Progenitor cell of endocrine pancreas (in vitro differentiated cells): ENCODE results near the gene GAR1. TPM values are rescaled to one million over a fixed set of nuclear protein-coding genes. Genes with fewer than 3 reads are reported as not detected.

Experiments used
- DNase-seq: peaks from one replicate; pipeline ENCODE4 v3.0.0; 2021; ENCODE audit warnings: low spot score; ENCODE audit not compliant: unreplicated experiment
- H3K27ac Mint-ChIP-seq: 2 replicates; pipeline ENCODE4 v1.8.0; 2021; ENCODE audit warnings: mild to moderate bottlenecking, moderate library complexity, mixed read lengths
- H3K27me3 Mint-ChIP-seq: 2 replicates; pipeline ENCODE4 v1.8.0; 2021; ENCODE audit warnings: mixed read lengths
- H3K36me3 Mint-ChIP-seq: 2 replicates; pipeline ENCODE4 v1.8.0; 2022; ENCODE audit warnings: mixed read lengths; ENCODE audit not compliant: insufficient read depth
- H3K4me1 Mint-ChIP-seq: 2 replicates; pipeline ENCODE4 v1.8.0; 2021; ENCODE audit warnings: low read depth, mixed read lengths
- H3K4me3 Mint-ChIP-seq: 2 replicates; pipeline ENCODE4 v1.8.0; 2021; ENCODE audit warnings: low read depth, mild to moderate bottlenecking, moderate library complexity, mixed read lengths
- H3K9me3 Mint-ChIP-seq: 2 replicates; pipeline ENCODE4 v1.8.0; 2021; ENCODE audit warnings: low read depth, mixed read lengths
- total RNA-seq: library from RNA; stranded (reverse); gene quantifications from 2 replicates; pipeline ENCODE4 v1.2.1, GENCODE V29; 2021
- TF ChIP-seq, protein P1 (sequence below): fragments of 200-600 bp; sonication (generic); IDR thresholded peaks from one replicate; pipeline ENCODE4 v1.5.0; 2021; ENCODE audit warnings: antibody characterized with exemption, mild to moderate bottlenecking; ENCODE audit not compliant: unreplicated experiment

The GAR1 gene
- total RNA-seq, 1 donor from 2014 or later, result 25.7 TPM

DNA sequence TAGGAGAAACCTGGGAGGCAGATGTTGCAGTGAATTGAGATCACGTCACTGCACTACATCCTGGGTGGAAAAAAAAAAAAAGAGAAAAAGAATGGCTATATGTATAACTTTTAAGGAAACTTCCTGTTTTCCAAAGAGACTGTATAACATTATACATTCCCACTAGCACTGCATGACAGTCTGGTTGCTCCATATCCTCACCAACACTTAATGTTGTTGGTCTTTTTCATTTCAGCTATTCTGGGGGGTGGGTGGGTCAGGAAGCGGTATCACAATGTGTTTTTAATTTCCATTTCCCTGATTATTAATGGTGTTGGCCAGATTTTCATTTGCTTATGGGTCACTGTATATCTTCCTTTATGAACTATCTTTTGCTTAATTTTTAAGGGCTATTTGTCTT is 45.7 kb downstream of the GAR1 start:
- H3K27me3 Mint-ChIP-seq, result no peaks in the 10 kb centered on the region
- TF ChIP-seq, protein P1, sequence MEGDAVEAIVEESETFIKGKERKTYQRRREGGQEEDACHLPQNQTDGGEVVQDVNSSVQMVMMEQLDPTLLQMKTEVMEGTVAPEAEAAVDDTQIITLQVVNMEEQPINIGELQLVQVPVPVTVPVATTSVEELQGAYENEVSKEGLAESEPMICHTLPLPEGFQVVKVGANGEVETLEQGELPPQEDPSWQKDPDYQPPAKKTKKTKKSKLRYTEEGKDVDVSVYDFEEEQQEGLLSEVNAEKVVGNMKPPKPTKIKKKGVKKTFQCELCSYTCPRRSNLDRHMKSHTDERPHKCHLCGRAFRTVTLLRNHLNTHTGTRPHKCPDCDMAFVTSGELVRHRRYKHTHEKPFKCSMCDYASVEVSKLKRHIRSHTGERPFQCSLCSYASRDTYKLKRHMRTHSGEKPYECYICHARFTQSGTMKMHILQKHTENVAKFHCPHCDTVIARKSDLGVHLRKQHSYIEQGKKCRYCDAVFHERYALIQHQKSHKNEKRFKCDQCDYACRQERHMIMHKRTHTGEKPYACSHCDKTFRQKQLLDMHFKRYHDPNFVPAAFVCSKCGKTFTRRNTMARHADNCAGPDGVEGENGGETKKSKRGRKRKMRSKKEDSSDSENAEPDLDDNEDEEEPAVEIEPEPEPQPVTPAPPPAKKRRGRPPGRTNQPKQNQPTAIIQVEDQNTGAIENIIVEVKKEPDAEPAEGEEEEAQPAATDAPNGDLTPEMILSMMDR, result no peak
- peaks cover 21% of the 10 kb centered on the region for H3K9me3 Mint-ChIP-seq
- no peak for DNase-seq
- H3K4me3 Mint-ChIP-seq, result no peak overlapping the region
- H3K36me3 Mint-ChIP-seq, result no peaks in the 10 kb centered on the region
- no peak overlapping the region for H3K27ac Mint-ChIP-seq
- H3K4me1 Mint-ChIP-seq, result no peaks in the 10 kb centered on the region

DNA sequence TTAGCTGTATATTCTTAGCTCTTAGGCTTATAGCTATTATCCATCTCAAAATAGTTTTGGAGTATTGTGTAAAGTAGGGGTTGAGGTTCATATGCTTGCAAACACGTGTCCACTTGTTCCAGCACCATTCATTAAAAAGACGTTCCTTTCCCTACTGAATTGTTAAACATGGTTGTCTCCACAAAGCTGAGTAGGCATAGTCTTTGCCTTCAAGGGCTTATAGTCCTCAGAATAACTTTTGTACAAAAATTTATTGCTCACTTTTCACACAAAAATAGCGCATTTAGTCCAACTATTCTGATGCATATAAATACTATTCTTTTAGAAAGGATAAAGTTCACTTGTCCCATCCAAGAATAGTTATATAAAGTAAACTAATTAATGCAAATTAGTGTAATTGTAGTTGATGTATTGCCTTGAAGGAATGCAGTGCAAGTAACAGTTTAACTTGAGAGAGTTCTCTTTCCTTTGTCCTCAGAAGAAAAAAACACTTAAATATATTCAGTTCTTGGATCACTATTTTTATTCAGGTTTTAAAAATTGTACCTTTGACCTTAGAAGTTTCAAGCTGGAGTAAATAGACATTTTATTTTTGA is 46.5 kb downstream of the GAR1 start:
- no peak for DNase-seq
- no peaks in the 10 kb centered on the region for H3K4me1 Mint-ChIP-seq
- H3K4me3 Mint-ChIP-seq, result no peak overlapping the region
- TF ChIP-seq, protein P1, result no peak
- peaks cover 17% of the 10 kb centered on the region for H3K9me3 Mint-ChIP-seq
- H3K27me3 Mint-ChIP-seq, result no peaks in the 10 kb centered on the region
- no peaks in the 10 kb centered on the region for H3K36me3 Mint-ChIP-seq
- H3K27ac Mint-ChIP-seq, result no peak overlapping the region

DNA sequence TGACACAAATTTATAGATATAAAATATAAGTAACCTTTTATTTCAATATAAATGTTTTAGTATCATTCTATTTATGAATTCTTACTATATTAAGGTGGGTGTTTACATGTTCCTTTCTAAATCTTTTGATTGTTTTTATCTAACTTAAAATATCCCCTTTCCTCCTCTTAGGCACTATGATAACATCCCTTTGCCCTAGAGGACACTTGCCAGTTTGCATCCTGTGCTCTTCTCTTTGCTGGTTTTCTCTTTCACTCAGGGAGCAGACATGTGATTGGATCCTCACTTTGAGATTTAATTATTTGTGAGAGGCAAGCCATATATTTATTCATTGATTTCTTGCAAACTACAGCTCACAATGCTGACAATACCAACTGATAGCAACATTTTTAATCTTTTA is 48.6 kb downstream of the GAR1 start:
- Mint-ChIP-seq H3K4me1 (no peaks in the 10 kb centered on the region), H3K9me3 (peaks cover 5% of the 10 kb centered on the region), H3K4me3 (no peak overlapping the region), H3K27ac (no peak overlapping the region), H3K36me3 (no peaks in the 10 kb centered on the region), H3K27me3 (no peaks in the 10 kb centered on the region)
- TF ChIP-seq, protein P1, result no peak
- DNase-seq, result no peak

DNA sequence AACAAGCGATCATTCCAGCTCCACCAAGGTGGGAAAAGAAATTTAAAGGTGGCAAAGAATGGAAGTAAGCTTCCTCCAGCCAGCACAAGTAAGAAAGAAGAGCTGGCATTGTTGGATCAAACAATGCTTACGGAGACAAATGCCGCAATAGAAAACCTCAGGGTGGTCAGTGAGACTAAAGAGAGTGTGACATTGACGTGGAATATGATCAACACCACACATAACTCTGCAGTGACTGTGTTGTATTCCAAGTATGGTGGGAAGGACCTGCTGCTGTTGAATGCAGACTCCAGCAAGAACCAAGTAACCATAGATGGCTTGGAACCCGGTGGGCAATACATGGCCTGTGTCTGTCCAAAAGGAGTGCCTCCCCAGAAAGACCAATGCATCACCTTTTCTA is 54.5 kb downstream of the GAR1 start:
- Mint-ChIP-seq H3K27ac (no peak overlapping the region), H3K4me1 (no peaks in the 10 kb centered on the region), H3K9me3 (no peaks in the 10 kb centered on the region), H3K4me3 (no peak overlapping the region), H3K36me3 (no peaks in the 10 kb centered on the region), H3K27me3 (no peaks in the 10 kb centered on the region)
- no peak for DNase-seq
- TF ChIP-seq, protein P1, result no peak

DNA sequence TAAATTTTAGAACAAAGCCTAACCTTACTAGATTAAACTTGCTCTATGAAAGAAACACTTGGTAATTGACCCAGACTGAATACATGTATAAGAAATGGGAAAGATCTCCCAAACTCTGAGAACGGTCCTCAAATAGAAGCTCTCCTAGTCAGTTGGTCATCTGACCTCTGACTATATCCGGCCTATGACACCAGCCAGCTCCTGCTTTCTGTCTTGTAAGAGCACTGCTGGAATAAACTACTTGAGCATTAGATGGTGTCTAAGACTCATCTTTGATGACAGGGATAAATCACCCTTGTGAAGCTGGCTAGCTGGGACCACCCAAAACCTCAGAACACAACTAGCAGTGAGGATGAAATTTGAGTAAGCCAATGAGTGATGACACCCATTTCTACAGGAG is 56.5 kb downstream of the GAR1 start:
- Mint-ChIP-seq H3K4me1 (no peaks in the 10 kb centered on the region), H3K27me3 (no peaks in the 10 kb centered on the region), H3K36me3 (no peaks in the 10 kb centered on the region), H3K27ac (no peak overlapping the region), H3K9me3 (no peaks in the 10 kb centered on the region), H3K4me3 (no peak overlapping the region)
- TF ChIP-seq, protein P1, result no peak
- DNase-seq, result no peak
